ENCODE data around the gene IRS1. TPM values are rescaled to one million over a fixed set of nuclear protein-coding genes. Genes with fewer than 3 reads are reported as not detected.

IRS1 gene
- total RNA-seq, 1 experiment from 2014 or later = 15.0 TPM

DNA sequence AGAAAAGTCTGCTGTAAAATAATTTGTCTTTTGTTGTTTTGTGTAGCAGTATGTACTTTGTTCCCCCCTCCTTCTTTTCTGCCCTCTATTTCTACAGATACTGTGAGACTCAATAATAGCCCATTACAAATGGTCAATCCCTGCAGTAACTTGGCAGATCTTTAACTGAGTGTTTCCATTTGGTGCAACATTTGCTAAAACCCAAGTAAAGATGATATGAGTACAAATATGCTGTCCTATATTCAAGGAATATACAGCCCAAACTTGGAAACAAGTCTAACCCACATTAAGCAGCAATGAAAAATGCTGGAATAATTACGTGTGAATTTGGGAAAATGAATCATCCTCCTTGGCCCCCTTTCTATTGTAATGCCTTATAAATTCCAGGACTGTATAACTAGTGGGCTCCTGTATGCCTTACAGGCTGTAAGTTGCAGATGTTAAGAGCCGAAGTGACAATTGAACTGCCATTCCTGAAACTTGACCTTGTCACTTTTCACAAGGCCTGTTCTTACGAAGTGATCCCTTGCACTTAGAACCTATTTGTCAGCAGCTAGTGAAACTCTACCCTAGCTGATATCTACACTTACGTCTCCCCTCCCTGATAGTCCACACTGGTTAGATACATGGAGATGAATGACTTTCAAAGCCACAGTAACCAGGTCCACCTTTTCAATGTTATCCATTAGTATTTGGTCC, 104.9 kb downstream of the IRS1 start:
- no peak overlapping the region for H2BK15ac ChIP-seq (ENCODE audit: low read depth, low read length)
- H4K20me1 ChIP-seq (ENCODE audit: control insufficient read depth, insufficient read depth, insufficient read length) = no peaks in the 10 kb centered on the region
- H3K79me1 ChIP-seq (ENCODE audit: insufficient read depth, low read depth, low read length, poor library complexity, severe bottlenecking) = no peaks in the 10 kb centered on the region
- H3K27ac ChIP-seq (ENCODE audit: insufficient read length, low read depth, low read length) = no peak overlapping the region
- H3K27me3 ChIP-seq (ENCODE audit: insufficient read depth, low read length) = no peaks in the 10 kb centered on the region
- H4K91ac ChIP-seq (ENCODE audit: insufficient read length, low read depth, low read length) = no peak overlapping the region
- WGBS (ENCODE audit: extremely low coverage, insufficient read length, low lambda C conversion rate) = no CpG with 5 or more reads among the region's 4 CpGs
- H3K14ac ChIP-seq (ENCODE audit: insufficient read depth, low read length) = no peak overlapping the region
- H3K4ac ChIP-seq (ENCODE audit: low read depth, low read length) = no peak overlapping the region
- Mint-ChIP-seq H3K27ac (no peak overlapping the region), H3K27me3 (ENCODE audit: low read depth) (no peaks in the 10 kb centered on the region; the same call in 1 of the 2 replicates), H3K9me3 (no peaks in the 10 kb centered on the region; a peak in 1 of 5 replicates), H3K4me1 (peaks cover 29 to 38% of the 10 kb centered on the region in 2 experiments), H3K4me3 (no peak overlapping the region), H3K36me3 (ENCODE audit: insufficient read depth in 1 of 3, low read depth in 3 of 3) (no peaks in the 10 kb centered on the region; a peak in 2 of 7 replicates)
- no peak overlapping the region for H2AK5ac ChIP-seq (ENCODE audit: insufficient read length, low read length)
- no peak overlapping the region for H2BK20ac ChIP-seq (ENCODE audit: low read depth, low read length, poor library complexity, severe bottlenecking)
- H3K23me2 ChIP-seq (ENCODE audit: insufficient read length, low read depth, low read length, poor library complexity, severe bottlenecking) = no peaks in the 10 kb centered on the region
- no peak overlapping the region for H2BK5ac ChIP-seq (ENCODE audit: insufficient read length, low read length)
- H3T11ph ChIP-seq (ENCODE audit: low read length) = no peak overlapping the region
- no peak overlapping the region for H3K23ac ChIP-seq (ENCODE audit: insufficient read length, low read depth, low read length)
- no peak overlapping the region for H3K9ac ChIP-seq (ENCODE audit: extremely low read depth, insufficient read length, low read length)
- H4K5ac ChIP-seq (ENCODE audit: insufficient read length, low read depth, low read length) = no peak overlapping the region
- H4K8ac ChIP-seq (replicated peaks; ENCODE audit: insufficient read length, low read depth, low read length) = no peak overlapping the region
- TF ChIP-seq, protein P1, sequence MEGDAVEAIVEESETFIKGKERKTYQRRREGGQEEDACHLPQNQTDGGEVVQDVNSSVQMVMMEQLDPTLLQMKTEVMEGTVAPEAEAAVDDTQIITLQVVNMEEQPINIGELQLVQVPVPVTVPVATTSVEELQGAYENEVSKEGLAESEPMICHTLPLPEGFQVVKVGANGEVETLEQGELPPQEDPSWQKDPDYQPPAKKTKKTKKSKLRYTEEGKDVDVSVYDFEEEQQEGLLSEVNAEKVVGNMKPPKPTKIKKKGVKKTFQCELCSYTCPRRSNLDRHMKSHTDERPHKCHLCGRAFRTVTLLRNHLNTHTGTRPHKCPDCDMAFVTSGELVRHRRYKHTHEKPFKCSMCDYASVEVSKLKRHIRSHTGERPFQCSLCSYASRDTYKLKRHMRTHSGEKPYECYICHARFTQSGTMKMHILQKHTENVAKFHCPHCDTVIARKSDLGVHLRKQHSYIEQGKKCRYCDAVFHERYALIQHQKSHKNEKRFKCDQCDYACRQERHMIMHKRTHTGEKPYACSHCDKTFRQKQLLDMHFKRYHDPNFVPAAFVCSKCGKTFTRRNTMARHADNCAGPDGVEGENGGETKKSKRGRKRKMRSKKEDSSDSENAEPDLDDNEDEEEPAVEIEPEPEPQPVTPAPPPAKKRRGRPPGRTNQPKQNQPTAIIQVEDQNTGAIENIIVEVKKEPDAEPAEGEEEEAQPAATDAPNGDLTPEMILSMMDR (conservative IDR thresholded peaks at IDR 0.05) = no peak
- no peak overlapping the region for H3K4me2 ChIP-seq (ENCODE audit: insufficient read depth, insufficient read length, low read length)
- no peaks in the 10 kb centered on the region for H3K9me3 ChIP-seq (ENCODE audit: control insufficient read depth, low read depth, low read length)
- no peaks in the 10 kb centered on the region for H3K79me2 ChIP-seq (ENCODE audit: insufficient read depth, low read length)
- peaks cover 14% of the 10 kb centered on the region for H3K4me1 ChIP-seq (ENCODE audit: insufficient read depth, low read length)
- H3K18ac ChIP-seq (ENCODE audit: insufficient read length, low read depth, low read length) = no peak overlapping the region
- H2BK12ac ChIP-seq (ENCODE audit: insufficient read length, low read depth, low read length) = no peak overlapping the region
- H3K56ac ChIP-seq (ENCODE audit: insufficient read length, low read depth, low read length) = no peak overlapping the region
- H2AFZ ChIP-seq (ENCODE audit: low read length) = no peak overlapping the region
- no peak for DNase-seq
- no peak overlapping the region for H2BK120ac ChIP-seq (ENCODE audit: low read depth, low read length, poor library complexity, severe bottlenecking)

Measured in H9 (cell line).